ENCODE measurements around the gene TSC1. TPM values are rescaled to one million over a fixed set of nuclear protein-coding genes. Genes with fewer than 3 reads are reported as not detected.

The TSC1 gene
- total RNA-seq, 1 donor from 2014 or later, result 89.3 TPM

- Mint-ChIP-seq H3K27ac (ENCODE audit: unreplicated experiment) (peak overlapping the region; percentile 67), H3K36me3 (ENCODE audit: unreplicated experiment) (no peaks in the 10 kb centered on the region), H3K4me1 (ENCODE audit: low read depth, unreplicated experiment) (peaks cover 11% of the 10 kb centered on the region), H3K9me3 (ENCODE audit: unreplicated experiment) (peaks cover 3% of the 10 kb centered on the region), H3K27me3 (ENCODE audit: unreplicated experiment) (peaks cover 2% of the 10 kb centered on the region), H3K4me3 (ENCODE audit: unreplicated experiment) (peak overlapping the region; percentile 23)
- DNase-seq, result no peak
- TF ChIP-seq, protein P1, sequence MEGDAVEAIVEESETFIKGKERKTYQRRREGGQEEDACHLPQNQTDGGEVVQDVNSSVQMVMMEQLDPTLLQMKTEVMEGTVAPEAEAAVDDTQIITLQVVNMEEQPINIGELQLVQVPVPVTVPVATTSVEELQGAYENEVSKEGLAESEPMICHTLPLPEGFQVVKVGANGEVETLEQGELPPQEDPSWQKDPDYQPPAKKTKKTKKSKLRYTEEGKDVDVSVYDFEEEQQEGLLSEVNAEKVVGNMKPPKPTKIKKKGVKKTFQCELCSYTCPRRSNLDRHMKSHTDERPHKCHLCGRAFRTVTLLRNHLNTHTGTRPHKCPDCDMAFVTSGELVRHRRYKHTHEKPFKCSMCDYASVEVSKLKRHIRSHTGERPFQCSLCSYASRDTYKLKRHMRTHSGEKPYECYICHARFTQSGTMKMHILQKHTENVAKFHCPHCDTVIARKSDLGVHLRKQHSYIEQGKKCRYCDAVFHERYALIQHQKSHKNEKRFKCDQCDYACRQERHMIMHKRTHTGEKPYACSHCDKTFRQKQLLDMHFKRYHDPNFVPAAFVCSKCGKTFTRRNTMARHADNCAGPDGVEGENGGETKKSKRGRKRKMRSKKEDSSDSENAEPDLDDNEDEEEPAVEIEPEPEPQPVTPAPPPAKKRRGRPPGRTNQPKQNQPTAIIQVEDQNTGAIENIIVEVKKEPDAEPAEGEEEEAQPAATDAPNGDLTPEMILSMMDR (IDR thresholded peaks at IDR 0.05; ENCODE audit: partially characterized antibody, unreplicated experiment), result no peak
These were observed 24.7 kb downstream of the TSC1 start for GRCh38 chr9:132919614-132920268.

DNA sequence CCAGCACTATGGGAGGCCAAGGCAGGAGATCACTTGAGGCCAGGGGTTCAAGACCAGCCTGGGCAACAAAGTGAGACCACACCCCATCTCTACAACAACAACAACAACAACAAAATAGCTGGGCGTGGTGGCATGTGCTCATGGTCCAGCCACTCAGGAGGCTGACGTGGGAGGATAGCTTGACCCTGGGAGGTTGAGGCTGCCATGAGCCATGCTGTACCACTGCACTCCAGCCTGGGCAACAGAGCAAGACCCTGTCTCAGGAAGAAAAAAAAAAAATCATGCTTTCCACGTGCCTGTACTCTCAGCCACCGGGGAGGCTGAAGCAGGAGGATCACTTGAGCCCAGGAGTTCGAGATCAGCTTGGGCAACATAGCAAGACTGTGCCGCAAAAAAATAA, 29.5 kb downstream of the TSC1 start:
- Mint-ChIP-seq H3K4me1 (ENCODE audit: low read depth, unreplicated experiment) (peaks cover 8% of the 10 kb centered on the region), H3K36me3 (ENCODE audit: unreplicated experiment) (no peaks in the 10 kb centered on the region), H3K4me3 (ENCODE audit: unreplicated experiment) (no peak overlapping the region), H3K27me3 (ENCODE audit: unreplicated experiment) (no peaks in the 10 kb centered on the region), H3K9me3 (ENCODE audit: unreplicated experiment) (no peaks in the 10 kb centered on the region), H3K27ac (ENCODE audit: unreplicated experiment) (no peak overlapping the region)
- no peak for DNase-seq
- TF ChIP-seq, protein P1 (IDR thresholded peaks at IDR 0.05; ENCODE audit: partially characterized antibody, unreplicated experiment), result no peak

GRCh38 chr9:132912131-132912530, 32.3 kb downstream of the TSC1 start:
- no peak for DNase-seq
- H3K4me3 Mint-ChIP-seq (ENCODE audit: unreplicated experiment), result no peak overlapping the region
- no peaks in the 10 kb centered on the region for H3K27me3 Mint-ChIP-seq (ENCODE audit: unreplicated experiment)
- H3K36me3 Mint-ChIP-seq (ENCODE audit: unreplicated experiment), result no peaks in the 10 kb centered on the region
- no peak overlapping the region for H3K27ac Mint-ChIP-seq (ENCODE audit: unreplicated experiment)
- TF ChIP-seq, protein P1 (IDR thresholded peaks at IDR 0.05; ENCODE audit: partially characterized antibody, unreplicated experiment), result no peak
- H3K9me3 Mint-ChIP-seq (ENCODE audit: unreplicated experiment), result no peaks in the 10 kb centered on the region
- H3K4me1 Mint-ChIP-seq (ENCODE audit: low read depth, unreplicated experiment), result no peaks in the 10 kb centered on the region

DNA sequence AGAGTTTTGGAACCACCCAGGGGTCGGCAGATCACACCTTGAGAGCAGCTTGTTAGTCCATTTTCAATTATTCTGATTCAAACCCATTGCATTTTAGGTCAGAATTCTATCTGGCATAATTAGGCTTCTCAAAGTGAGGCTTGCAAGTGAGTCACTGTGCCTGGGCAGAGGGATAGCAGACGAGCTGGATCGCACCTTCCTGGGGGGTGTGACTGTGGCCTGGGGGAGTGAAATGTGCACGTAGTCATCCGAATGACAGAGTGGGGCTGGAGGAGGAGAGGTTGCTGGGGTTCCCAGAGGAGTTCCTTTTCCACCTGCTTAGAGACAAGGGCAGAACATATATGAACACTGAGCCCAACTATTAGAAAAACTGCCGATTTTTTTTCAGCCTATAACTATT, 34.0 kb downstream of the TSC1 start:
- no peaks in the 10 kb centered on the region for H3K4me1 Mint-ChIP-seq (ENCODE audit: low read depth, unreplicated experiment)
- peaks cover 3% of the 10 kb centered on the region for H3K27me3 Mint-ChIP-seq (ENCODE audit: unreplicated experiment)
- no peak for DNase-seq
- H3K27ac Mint-ChIP-seq (ENCODE audit: unreplicated experiment), result no peak overlapping the region
- no peaks in the 10 kb centered on the region for H3K36me3 Mint-ChIP-seq (ENCODE audit: unreplicated experiment)
- H3K4me3 Mint-ChIP-seq (ENCODE audit: unreplicated experiment), result no peak overlapping the region
- no peaks in the 10 kb centered on the region for H3K9me3 Mint-ChIP-seq (ENCODE audit: unreplicated experiment)
- TF ChIP-seq, protein P1 (IDR thresholded peaks at IDR 0.05; ENCODE audit: partially characterized antibody, unreplicated experiment), result no peak

DNA sequence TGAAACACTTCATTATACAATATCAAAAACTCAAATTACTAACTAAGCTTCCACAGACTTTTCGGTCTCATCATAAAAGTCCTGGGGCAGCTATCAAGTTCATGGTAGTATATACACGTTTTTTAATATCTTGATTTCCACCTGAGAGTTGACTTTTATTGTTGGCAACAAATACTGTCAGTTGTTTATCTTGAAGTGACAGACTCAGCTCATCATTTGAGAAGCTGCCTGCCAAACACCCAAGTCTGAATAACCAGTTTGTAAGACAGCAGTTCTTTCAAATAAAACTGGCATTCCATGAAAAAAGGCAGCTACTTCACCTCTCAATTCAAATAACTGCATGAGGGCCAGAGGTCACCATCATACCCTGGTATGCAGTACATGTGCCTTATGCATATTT, 35.1 kb downstream of the TSC1 start:
- Mint-ChIP-seq H3K27me3 (ENCODE audit: unreplicated experiment) (peaks cover 3% of the 10 kb centered on the region), H3K4me1 (ENCODE audit: low read depth, unreplicated experiment) (no peaks in the 10 kb centered on the region), H3K4me3 (ENCODE audit: unreplicated experiment) (no peak overlapping the region), H3K9me3 (ENCODE audit: unreplicated experiment) (no peaks in the 10 kb centered on the region), H3K27ac (ENCODE audit: unreplicated experiment) (no peak overlapping the region), H3K36me3 (ENCODE audit: unreplicated experiment) (no peaks in the 10 kb centered on the region)
- TF ChIP-seq, protein P1 (IDR thresholded peaks at IDR 0.05; ENCODE audit: partially characterized antibody, unreplicated experiment), result no peak
- DNase-seq, result no peak

Data from glutamatergic neuron (in vitro differentiated cells).